ENCODE results near the gene SYT8.

- no peak for TF ChIP-seq POLR2AphosphoS5 (IDR thresholded peaks at IDR 0.05)
- TF ChIP-seq POLR2A (IDR thresholded peaks at IDR 0.05): no peak
These were observed 41.7 kb downstream of the SYT8 start for GRCh38 chr11:1876361-1877063.

Data from prostate gland (tissue), 1 donor.